Stomach (tissue), 4 donors: ENCODE measurements around the gene HAUS5.

ENCODE experiments used
- CTCF ChIP-seq, 7 experiments: fragments of 450-650 bp in 4 of 7; fragments of 200-600 bp in 3 of 7; sonication (generic) in 3 of 7; IDR thresholded peaks; one replicate each; pipeline ENCODE4 v1.5.1; 2016 to 2019; ENCODE audit warnings: antibody characterized with exemption in 7 of 7, control low read depth in 2 of 7, mild to moderate bottlenecking in 1 of 7
- EP300 ChIP-seq: sonication (generic); formaldehyde crosslinking; IDR thresholded peaks from one replicate; pipeline ENCODE4 v1.6.1; 2017; ENCODE audit warnings: antibody characterized with exemption
- POLR2A ChIP-seq, 4 donors: fragments of 450-650 bp; IDR thresholded peaks; one replicate each; pipeline ENCODE4 v1.6.1; 2016; ENCODE audit warnings: antibody characterized with exemption in 4 of 4, control low read depth in 2 of 4, mild to moderate bottlenecking in 1 of 4, moderate library complexity in 1 of 4

DNA sequence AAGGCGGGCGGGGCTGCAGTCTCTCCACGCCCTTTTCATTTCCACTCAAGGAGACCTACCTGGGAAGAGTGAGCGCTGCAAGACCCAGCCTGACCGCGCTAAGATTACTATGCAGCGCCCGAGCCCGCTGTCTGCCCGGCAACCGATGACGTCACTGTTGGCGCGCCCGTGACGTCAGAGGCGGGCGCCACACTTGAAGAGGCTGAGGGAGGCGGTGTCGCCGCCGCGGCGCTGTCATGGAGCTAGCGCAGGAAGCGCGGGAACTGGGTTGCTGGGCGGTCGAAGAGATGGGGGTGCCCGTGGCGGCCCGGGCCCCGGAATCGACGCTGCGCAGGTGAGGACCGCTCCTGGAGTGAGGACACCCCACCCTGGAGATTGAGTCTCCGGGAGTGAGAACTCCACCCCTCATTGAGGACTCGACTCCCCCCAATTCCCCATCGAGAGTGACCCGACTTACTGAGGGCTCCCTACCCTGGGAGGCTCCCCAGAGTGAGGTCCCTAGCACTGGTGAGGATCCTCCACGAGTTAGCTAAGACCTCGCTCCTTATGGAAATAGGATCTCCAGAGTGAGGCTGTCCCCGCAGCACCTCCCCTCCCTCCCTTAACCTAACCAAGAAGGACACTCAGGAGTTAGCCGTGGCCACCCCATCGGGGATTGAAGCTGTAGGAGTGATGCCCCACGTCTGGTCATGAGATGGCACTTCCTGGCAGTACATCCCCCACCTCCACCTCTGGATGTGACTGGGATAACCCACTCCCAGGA lies at the start of gene HAUS5:
- TF ChIP-seq CTCF (IDR thresholded peaks at IDR 0.05) (peak in 2 of 7 experiments; percentile 10 to 31), POLR2A (IDR thresholded peaks at IDR 0.05) (no peak), EP300 (no peak)
